Osteocyte (in vitro differentiated cells): Measurements from ENCODE around the gene AK1. TPM values are rescaled to one million over a fixed set of nuclear protein-coding genes. Genes with fewer than 3 reads are reported as not detected.

ENCODE experiments used
- DNase-seq: peaks from one replicate; pipeline ENCODE4 v3.0.0; 2021; ENCODE audit warnings: mixed read lengths; ENCODE audit not compliant: unreplicated experiment; ENCODE audit errors: extremely low spot score
- H3K27ac Mint-ChIP-seq: one replicate; pipeline ENCODE4 v1.8.0; 2021; ENCODE audit warnings: mild to moderate bottlenecking, mixed read lengths; ENCODE audit not compliant: unreplicated experiment
- H3K27me3 Mint-ChIP-seq: one replicate; pipeline ENCODE4 v1.8.0; 2021; ENCODE audit warnings: mixed read lengths; ENCODE audit not compliant: unreplicated experiment
- H3K36me3 Mint-ChIP-seq: one replicate; pipeline ENCODE4 v1.8.0; 2021; ENCODE audit warnings: mixed read lengths; ENCODE audit not compliant: unreplicated experiment
- H3K4me1 Mint-ChIP-seq: one replicate; pipeline ENCODE4 v1.8.0; 2021; ENCODE audit warnings: mixed read lengths; ENCODE audit not compliant: unreplicated experiment
- H3K4me3 Mint-ChIP-seq: one replicate; pipeline ENCODE4 v1.8.0; 2021; ENCODE audit warnings: mild to moderate bottlenecking, moderate library complexity, mixed read lengths; ENCODE audit not compliant: unreplicated experiment
- H3K9me3 Mint-ChIP-seq: one replicate; pipeline ENCODE4 v1.8.0; 2021; ENCODE audit warnings: mixed read lengths; ENCODE audit not compliant: unreplicated experiment
- CTCF ChIP-seq: fragments of 200-600 bp; sonication (generic); IDR thresholded peaks from 2 replicates; pipeline ENCODE4 v1.5.0; 2021; ENCODE audit warnings: antibody characterized with exemption, mild to moderate bottlenecking, moderate library complexity
- total RNA-seq: library from RNA; stranded (reverse); gene quantifications from 2 replicates; pipeline ENCODE4 v1.2.1, GENCODE V29; 2021

Gene AK1
- total RNA-seq, 1 donor from 2014 or later = 57.6 TPM

- H3K4me1 Mint-ChIP-seq = peaks cover 38% of the 10 kb centered on the region
- no peaks in the 10 kb centered on the region for H3K27me3 Mint-ChIP-seq
- no peak for TF ChIP-seq CTCF
- H3K4me3 Mint-ChIP-seq = no peak overlapping the region
- H3K36me3 Mint-ChIP-seq = no peaks in the 10 kb centered on the region
- peak overlapping the region; percentile 73 for H3K27ac Mint-ChIP-seq
- no peaks in the 10 kb centered on the region for H3K9me3 Mint-ChIP-seq
- no peak for DNase-seq
Measured at GRCh38 chr9:127923771-127924170, 46.3 kb upstream of the AK1 start.

GRCh38 chr9:127923046-127923445 lies 45.6 kb upstream of the AK1 start:
- no peak for DNase-seq
- H3K27ac Mint-ChIP-seq = no peak overlapping the region
- no peaks in the 10 kb centered on the region for H3K9me3 Mint-ChIP-seq
- no peaks in the 10 kb centered on the region for H3K27me3 Mint-ChIP-seq
- no peak for TF ChIP-seq CTCF
- H3K36me3 Mint-ChIP-seq = no peaks in the 10 kb centered on the region
- H3K4me3 Mint-ChIP-seq = no peak overlapping the region
- H3K4me1 Mint-ChIP-seq = peaks cover 40% of the 10 kb centered on the region

GRCh38 chr9:127921557-127922120 lies 44.2 kb upstream of the AK1 start:
- no peaks in the 10 kb centered on the region for H3K36me3 Mint-ChIP-seq
- no peaks in the 10 kb centered on the region for H3K27me3 Mint-ChIP-seq
- peak; percentile 99 for TF ChIP-seq CTCF
- DNase-seq = peak; percentile 91
- peak overlapping the region; percentile 23 for H3K27ac Mint-ChIP-seq
- no peak overlapping the region for H3K4me3 Mint-ChIP-seq
- H3K4me1 Mint-ChIP-seq = peaks cover 48% of the 10 kb centered on the region
- no peaks in the 10 kb centered on the region for H3K9me3 Mint-ChIP-seq

- H3K4me3 Mint-ChIP-seq = no peak overlapping the region
Measured at GRCh38 chr9:127920794-127921193, 43.3 kb upstream of the AK1 start.

More at GRCh38 chr9:127920794-127921193, 43.3 kb upstream of the AK1 start:
- Mint-ChIP-seq H3K4me1 (peaks cover 56% of the 10 kb centered on the region), H3K27me3 (no peaks in the 10 kb centered on the region), H3K9me3 (no peaks in the 10 kb centered on the region), H3K27ac (peak overlapping the region; percentile 81), H3K36me3 (no peaks in the 10 kb centered on the region)
- DNase-seq = no peak
- no peak for TF ChIP-seq CTCF
